Left lung (tissue), 10 donors: ENCODE results near the gene PYGB. TPM values are rescaled to one million over a fixed set of nuclear protein-coding genes. Genes with fewer than 3 reads are reported as not detected.
A peak's percentile ranks its signal among the peaks of the same experiment; 100 is the strongest.

Source experiments
- ATAC-seq: fragments of 200-7000 bp; cut with Tn5 transposase; one replicate; pipeline ENCODE4 v1.9.1; 2020; ENCODE audit warnings: moderate library complexity
- DNase-seq, 4 donors: peaks; one replicate each; pipeline ENCODE4 v3.0.0-alpha.2; 2013 to 2020
- H3K27ac ChIP-seq, 2 donors: fragments of 200-600 bp; sonication (generic) in 1 of 2; one replicate each; pipeline versions ENCODE4 v1.5.0 to v1.8.0; 2020 to 2021
- H3K27me3 ChIP-seq, 2 donors: fragments of 200-600 bp; sonication (generic) in 1 of 2; one replicate each; pipeline versions ENCODE4 v1.5.0 to v1.8.0; 2020 to 2021
- H3K36me3 ChIP-seq, 2 donors: fragments of 200-600 bp; sonication (generic) in 1 of 2; one replicate each; pipeline versions ENCODE4 v1.5.0 to v1.8.0; 2020 to 2021
- H3K4me1 ChIP-seq, 2 donors: fragments of 200-600 bp; one replicate each; pipeline ENCODE4 v1.8.0; 2021
- H3K4me3 ChIP-seq, 2 donors: fragments of 200-600 bp; sonication (generic) in 1 of 2; one replicate each; pipeline versions ENCODE4 v1.5.0 to v1.8.0; 2020 to 2021; ENCODE audit warnings: mild to moderate bottlenecking in 1 of 2
- H3K9me3 ChIP-seq, 2 donors: fragments of 200-600 bp; sonication (generic) in 1 of 2; one replicate each; pipeline versions ENCODE4 v1.5.0 to v1.8.0; 2020 to 2021
- intact Hi-C, 2 donors: fragments of 100-400 bp; cut with DNase I; formaldehyde crosslinking; loops; one replicate each; pipeline versions ENCODE4 v1.11.2 to v1.14.2; 2022
- polyA plus RNA-seq, 6 donors: library from polyadenylated mRNA; unstranded; fragments of 120-200 nt; gene quantifications; one replicate each; pipeline ENCODE4 v1.2.1, GENCODE V29; 2013; ENCODE audit not compliant: insufficient read length in 6 of 6
- total RNA-seq, 2 donors: library from RNA; stranded (reverse); fragmentation: NEBNext Ultra II Directional; extraction: Animal tissue kit (Norgen Biotek cat#: 25700); gene quantifications; one replicate each; pipeline ENCODE4 v1.2.1, GENCODE V29; 2021
- TF ChIP-seq, protein P1 (sequence below), 2 donors: fragments of 200-600 bp; sonication (generic) in 1 of 2; IDR thresholded peaks; one replicate each; pipeline versions ENCODE4 v1.5.0 to v1.8.0; 2021; ENCODE audit warnings: antibody characterized with exemption in 2 of 2
- donor health status: DM: no; HTN: yes; CAD: no.
- donor health status: DM: no; HTN: no; CAD: no.

PYGB gene
- total and polyA plus RNA-seq, 8 donors: 37.8 to 81.3 (median 47.8) TPM

DNA sequence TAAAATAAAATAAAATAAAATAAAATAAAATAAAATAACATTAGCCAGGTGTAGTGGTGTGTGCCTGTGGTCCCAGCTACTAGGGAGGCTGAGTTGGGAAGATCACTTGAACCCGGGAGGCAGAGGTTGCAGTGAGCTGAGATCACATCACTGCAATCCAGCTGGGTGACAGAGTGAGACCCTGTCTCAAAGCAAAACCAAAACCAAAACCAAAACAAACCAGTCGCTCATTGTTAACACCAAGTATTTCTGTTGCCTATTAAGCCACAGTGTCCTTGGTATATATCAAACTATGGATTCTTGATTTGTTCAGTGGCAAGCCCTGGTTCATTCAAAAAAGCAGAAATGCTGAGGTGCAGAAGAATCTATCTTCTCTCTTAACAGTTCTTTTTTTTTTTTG, 65.7 kb downstream of the PYGB start:
- intact Hi-C loops: no loop called here
- no peak for DNase-seq
- Histone ChIP-seq H3K4me1 (peaks cover 7 to 49% of the 10 kb centered on the region in 2 donors), H3K27me3 (no peaks in the 10 kb centered on the region), H3K9me3 (no peaks in the 10 kb centered on the region), H3K36me3 (peaks cover 0 to 25% of the 10 kb centered on the region in 2 donors), H3K27ac (no peak overlapping the region), H3K4me3 (no peak overlapping the region)
- no peak for ATAC-seq
- TF ChIP-seq, protein P1, sequence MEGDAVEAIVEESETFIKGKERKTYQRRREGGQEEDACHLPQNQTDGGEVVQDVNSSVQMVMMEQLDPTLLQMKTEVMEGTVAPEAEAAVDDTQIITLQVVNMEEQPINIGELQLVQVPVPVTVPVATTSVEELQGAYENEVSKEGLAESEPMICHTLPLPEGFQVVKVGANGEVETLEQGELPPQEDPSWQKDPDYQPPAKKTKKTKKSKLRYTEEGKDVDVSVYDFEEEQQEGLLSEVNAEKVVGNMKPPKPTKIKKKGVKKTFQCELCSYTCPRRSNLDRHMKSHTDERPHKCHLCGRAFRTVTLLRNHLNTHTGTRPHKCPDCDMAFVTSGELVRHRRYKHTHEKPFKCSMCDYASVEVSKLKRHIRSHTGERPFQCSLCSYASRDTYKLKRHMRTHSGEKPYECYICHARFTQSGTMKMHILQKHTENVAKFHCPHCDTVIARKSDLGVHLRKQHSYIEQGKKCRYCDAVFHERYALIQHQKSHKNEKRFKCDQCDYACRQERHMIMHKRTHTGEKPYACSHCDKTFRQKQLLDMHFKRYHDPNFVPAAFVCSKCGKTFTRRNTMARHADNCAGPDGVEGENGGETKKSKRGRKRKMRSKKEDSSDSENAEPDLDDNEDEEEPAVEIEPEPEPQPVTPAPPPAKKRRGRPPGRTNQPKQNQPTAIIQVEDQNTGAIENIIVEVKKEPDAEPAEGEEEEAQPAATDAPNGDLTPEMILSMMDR (IDR thresholded peaks at IDR 0.05): no peak

DNA sequence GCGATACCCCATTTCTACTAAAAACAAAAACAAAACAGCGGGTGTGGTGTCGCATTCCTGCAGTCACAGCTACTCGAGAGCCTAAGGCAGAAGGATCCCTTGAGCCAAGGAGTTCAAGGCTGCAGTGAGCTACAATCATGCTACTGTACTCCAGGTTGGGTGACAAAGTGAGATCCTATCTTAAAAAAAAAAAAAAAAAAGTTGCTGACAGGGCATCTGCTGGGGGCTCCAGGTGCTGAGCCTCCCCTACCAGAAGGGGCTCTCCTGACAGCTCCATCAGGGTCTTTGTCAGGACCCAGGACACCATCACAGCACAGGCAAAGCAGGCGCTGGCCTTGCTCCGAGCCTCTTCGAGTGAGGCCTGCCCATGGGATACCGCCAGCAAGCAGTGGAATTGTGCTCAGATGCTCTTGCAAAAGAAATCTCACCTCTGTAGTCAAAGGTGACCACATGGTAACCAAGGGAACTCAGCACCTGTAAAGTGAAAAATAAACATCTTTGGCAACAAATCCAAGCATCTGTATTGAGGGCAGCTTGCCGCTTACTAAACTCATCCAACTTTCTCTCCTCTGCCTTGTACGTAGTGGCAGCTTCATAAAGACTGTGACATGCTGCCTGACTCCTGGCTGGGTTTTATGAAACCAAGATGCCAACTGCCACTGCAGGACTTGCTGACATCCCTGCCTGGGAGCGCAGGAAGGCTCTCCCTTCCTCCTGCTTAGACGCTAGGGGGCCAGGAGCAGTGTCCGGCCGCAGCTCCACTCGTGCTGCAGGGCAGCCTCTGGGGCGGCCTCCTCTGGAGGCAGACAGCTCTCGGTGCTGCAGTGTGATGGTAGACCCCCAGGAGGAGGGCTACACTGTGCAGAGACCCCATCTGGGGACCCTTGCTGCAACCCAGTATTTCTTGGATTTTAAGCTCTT, 66.9 kb downstream of the PYGB start:
- ATAC-seq (no peak), DNase-seq (peak in 2 of 4 donors; percentile 26 to 62)
- Histone ChIP-seq H3K4me1 (peaks cover 7 to 50% of the 10 kb centered on the region in 2 donors), H3K4me3 (no peak overlapping the region), H3K27ac (no peak overlapping the region), H3K36me3 (peaks cover 0 to 25% of the 10 kb centered on the region in 2 donors), H3K27me3 (no peaks in the 10 kb centered on the region), H3K9me3 (no peaks in the 10 kb centered on the region)
- intact Hi-C loops: no loop called here
- TF ChIP-seq, protein P1 (IDR thresholded peaks at IDR 0.05): no peak

DNA sequence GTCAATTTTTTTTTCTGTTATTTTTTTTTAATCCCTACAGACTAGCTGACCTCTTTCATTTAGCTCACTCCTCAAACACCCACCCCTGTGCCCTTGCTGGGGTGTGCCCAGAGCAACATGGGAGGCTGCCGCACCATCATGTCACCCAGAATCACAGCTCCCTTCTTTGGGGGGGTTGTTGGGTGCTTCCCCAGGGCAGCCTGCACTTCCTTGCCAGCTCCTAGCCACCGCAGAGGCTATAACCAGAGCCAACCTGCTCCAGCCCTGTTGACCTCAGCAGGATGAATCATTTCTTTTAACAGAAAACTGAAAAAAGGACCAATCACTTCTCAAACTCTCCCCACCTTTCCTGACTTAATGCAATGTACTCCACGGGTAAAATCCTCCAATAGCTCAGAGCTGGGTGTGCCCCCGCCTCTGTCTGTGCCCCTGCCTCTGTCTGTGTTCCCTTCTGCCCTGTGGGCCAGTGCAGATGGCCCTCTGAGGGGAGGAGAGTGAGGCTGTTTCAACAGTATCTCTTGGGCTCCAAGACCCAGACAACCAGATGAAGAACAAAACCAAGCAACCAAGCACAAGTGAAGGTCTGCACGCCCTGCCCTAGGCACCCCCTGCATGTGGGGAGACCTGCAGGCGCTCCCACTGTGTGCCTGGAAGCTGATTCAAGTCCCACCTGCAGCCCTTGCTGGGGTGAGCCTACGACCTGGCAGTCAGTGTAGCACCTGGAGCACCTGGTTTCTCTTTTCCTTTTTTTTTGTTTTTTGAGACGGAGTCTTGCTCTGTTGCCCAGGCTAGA, 67.7 kb downstream of the PYGB start:
- DNase-seq: peak in 2 of 4 donors; percentile 32 to 49
- intact Hi-C loops: no loop called here

DNA sequence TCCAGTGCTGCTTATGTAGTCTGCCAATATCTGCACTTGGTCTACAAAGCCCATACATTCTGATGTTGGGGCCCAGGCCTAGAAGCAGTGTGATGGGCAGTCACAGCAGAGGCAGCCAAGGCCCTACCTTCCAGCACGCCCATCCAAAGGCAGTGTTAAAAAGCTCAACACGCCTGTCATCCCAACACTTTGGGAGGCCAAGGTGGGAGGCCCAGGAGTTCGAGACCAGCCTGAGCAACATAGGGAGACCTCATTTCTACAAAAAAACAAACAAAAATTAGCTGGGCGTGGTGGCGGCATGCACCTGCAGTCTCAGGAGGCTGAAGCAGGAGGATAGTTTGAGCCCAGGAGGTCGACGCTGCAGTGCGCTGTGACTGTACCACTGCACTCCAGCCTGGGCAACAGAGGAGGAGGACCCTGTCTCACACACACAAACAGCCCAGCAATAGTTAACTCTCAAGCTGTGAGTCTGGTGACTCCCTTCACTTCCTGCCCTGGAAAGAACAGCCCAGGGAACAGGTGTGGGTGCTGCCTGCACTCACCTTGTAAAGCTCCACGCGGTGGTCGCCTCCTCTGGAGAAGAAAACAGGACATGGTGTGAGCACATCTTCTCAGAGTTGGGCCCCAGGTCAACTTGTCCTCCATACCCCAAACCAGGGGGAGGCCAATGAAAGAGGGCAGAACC, 68.8 kb downstream of the PYGB start:
- DNase-seq (peak in 2 of 4 donors; percentile 24 to 45), ATAC-seq (no peak)
- Histone ChIP-seq H3K27ac (no peak overlapping the region), H3K27me3 (no peaks in the 10 kb centered on the region), H3K4me1 (peaks cover 0 to 39% of the 10 kb centered on the region in 2 donors), H3K9me3 (no peaks in the 10 kb centered on the region), H3K36me3 (peaks cover 0 to 36% of the 10 kb centered on the region in 2 donors), H3K4me3 (no peak overlapping the region)
- intact Hi-C loops: no loop called here
- TF ChIP-seq, protein P1 (IDR thresholded peaks at IDR 0.05): no peak

More for the DNA sequence above, 67.7 kb downstream of the PYGB start:
- H3K4me1 ChIP-seq: peaks cover 0 to 42% of the 10 kb centered on the region in 2 donors
- TF ChIP-seq, protein P1 (IDR thresholded peaks at IDR 0.05): no peak
- no peaks in the 10 kb centered on the region for H3K27me3 ChIP-seq
- no peaks in the 10 kb centered on the region for H3K9me3 ChIP-seq
- H3K4me3 ChIP-seq: no peak overlapping the region
- peaks cover 0 to 30% of the 10 kb centered on the region in 2 donors for H3K36me3 ChIP-seq
- ATAC-seq: no peak
- no peak overlapping the region for H3K27ac ChIP-seq
